ENCODE data around the gene MXI1.

GRCh38 chr10:110268442-110268841 is 61.0 kb downstream of the MXI1 start:
- TF ChIP-seq CTCF (conservative IDR thresholded peaks at IDR 0.05; ENCODE audit: low read depth, low read length): no peak
- TF ChIP-seq EZH2 (IDR thresholded peaks at IDR 0.05; ENCODE audit: borderline replicate concordance, low read depth, low read length, poor library complexity, severe bottlenecking): no peak
